ENCODE results near the gene SLC7A8. TPM values are rescaled to one million over a fixed set of nuclear protein-coding genes. Genes with fewer than 3 reads are reported as not detected.
A peak's percentile ranks its signal among the peaks of the same experiment; 100 is the strongest.

The SLC7A8 gene
- total RNA-seq, 4 donors from 2014 or later: 26.2 to 41.4 (median 37.5) TPM

- Histone ChIP-seq H3K4me1 (peaks cover 0 to 8% (median 0%) of the 10 kb centered on the region in 4 donors), H3K27ac (no peak overlapping the region), H3K4me3 (no peak overlapping the region), H3K9me3 (no peaks in the 10 kb centered on the region), H3K27me3 (no peaks in the 10 kb centered on the region), H3K36me3 (peaks cover 0 to 41% (median 4%) of the 10 kb centered on the region in 3 donors)
- DNase-seq (ENCODE audit: low spot score in 2 of 2): peak in 1 of 2 donors; percentile 61
- 55 to 77% methylated on average over 3 of the region's 3 CpGs for WGBS, 2 donors
- no peak for TF ChIP-seq POLR2A (IDR thresholded peaks at IDR 0.05)
- TF ChIP-seq, protein P1, sequence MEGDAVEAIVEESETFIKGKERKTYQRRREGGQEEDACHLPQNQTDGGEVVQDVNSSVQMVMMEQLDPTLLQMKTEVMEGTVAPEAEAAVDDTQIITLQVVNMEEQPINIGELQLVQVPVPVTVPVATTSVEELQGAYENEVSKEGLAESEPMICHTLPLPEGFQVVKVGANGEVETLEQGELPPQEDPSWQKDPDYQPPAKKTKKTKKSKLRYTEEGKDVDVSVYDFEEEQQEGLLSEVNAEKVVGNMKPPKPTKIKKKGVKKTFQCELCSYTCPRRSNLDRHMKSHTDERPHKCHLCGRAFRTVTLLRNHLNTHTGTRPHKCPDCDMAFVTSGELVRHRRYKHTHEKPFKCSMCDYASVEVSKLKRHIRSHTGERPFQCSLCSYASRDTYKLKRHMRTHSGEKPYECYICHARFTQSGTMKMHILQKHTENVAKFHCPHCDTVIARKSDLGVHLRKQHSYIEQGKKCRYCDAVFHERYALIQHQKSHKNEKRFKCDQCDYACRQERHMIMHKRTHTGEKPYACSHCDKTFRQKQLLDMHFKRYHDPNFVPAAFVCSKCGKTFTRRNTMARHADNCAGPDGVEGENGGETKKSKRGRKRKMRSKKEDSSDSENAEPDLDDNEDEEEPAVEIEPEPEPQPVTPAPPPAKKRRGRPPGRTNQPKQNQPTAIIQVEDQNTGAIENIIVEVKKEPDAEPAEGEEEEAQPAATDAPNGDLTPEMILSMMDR (IDR thresholded peaks at IDR 0.05): no peak
- TF ChIP-seq EP300 (IDR thresholded peaks at IDR 0.05): no peak
These were observed 52.6 kb downstream of the SLC7A8 start for GRCh38 chr14:23130871-23131270.

DNA sequence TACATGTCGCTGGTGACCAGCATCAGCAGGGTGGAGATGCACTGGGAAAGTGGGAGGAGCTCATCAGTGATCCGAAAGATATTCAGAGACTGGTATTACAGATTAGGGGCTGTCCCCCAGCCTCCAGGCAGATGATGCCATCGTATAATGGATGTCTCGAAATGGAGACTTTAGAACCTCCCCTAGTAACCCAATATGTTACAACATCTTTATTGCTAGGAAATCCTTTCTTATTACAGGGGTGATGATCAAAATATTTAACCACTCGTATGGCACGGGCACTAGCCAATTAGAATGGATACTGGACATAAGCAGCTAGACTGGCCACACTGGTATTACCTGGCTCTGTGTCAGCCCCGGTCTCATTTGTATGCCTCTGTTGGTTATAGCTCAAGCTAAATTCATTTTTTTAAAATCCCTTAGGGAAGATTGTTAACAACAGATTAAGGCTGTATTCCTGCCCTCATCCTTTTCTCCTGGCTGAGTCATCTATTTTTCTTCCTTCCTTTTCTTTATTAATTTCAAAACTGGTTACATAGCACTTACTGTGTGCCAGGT lies 53.6 kb downstream of the SLC7A8 start:
- Histone ChIP-seq H3K4me1 (peaks cover 0 to 8% (median 0%) of the 10 kb centered on the region in 4 donors), H3K36me3 (peaks cover 0 to 39% (median 4%) of the 10 kb centered on the region in 3 donors), H3K27ac (no peak overlapping the region), H3K4me3 (no peak overlapping the region), H3K27me3 (no peaks in the 10 kb centered on the region), H3K9me3 (no peaks in the 10 kb centered on the region)
- 85 to 89% methylated on average over 7 of the region's 7 CpGs for WGBS, 2 donors
- TF ChIP-seq POLR2A (IDR thresholded peaks at IDR 0.05) (no peak), EP300 (IDR thresholded peaks at IDR 0.05) (no peak)
- TF ChIP-seq, protein P1 (IDR thresholded peaks at IDR 0.05): no peak
- no peak for DNase-seq (ENCODE audit: low spot score in 2 of 2)

DNA sequence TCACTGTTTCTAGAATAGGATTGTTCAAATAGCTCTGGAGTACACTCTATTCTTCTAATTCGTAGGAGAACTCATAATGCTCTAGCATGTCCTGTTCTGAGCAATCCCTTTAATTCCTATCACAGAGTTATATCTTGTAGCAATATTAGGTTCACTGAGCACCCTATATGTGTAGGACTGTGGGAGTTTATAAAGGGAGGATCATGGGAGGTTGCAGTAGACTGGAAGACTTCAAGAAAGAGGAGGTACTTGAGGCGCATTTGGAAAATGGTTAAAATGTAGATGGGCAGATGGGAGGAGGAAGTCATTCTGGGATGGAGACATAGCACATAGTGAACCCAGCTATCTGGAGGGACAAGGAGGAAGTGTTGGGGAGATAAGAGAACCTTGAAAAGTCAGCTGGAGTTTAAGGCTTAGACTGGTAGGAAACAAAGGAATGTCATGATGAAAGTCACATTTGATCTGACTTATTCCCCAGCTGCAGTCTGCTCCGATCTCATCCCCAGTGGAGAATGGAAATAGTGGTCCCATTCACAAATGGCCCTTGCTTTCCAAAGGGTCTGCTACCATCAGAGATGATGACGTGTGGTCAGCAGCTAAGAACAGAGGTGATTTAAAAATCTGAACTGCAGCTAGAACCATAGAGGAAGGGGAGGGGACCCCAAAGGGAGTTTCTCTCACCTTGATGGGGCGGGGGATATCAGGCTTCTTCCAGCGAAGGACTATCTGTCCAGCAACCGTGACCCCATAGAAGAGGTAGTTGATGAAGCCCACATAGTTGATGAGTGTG lies 54.3 kb downstream of the SLC7A8 start:
- no peaks in the 10 kb centered on the region for H3K27me3 ChIP-seq
- H3K36me3 ChIP-seq: peaks cover 0 to 39% (median 4%) of the 10 kb centered on the region in 3 donors
- H3K27ac ChIP-seq: no peak overlapping the region
- H3K9me3 ChIP-seq: no peaks in the 10 kb centered on the region
- TF ChIP-seq EP300 (IDR thresholded peaks at IDR 0.05) (no peak), POLR2A (IDR thresholded peaks at IDR 0.05) (no peak)
- TF ChIP-seq, protein P1 (IDR thresholded peaks at IDR 0.05): no peak
- no peak for DNase-seq (ENCODE audit: low spot score in 2 of 2)
- peaks cover 0 to 8% (median 0%) of the 10 kb centered on the region in 4 donors for H3K4me1 ChIP-seq
- WGBS, 2 donors: 87 to 88% methylated on average over 7 of the region's 7 CpGs
- no peak overlapping the region for H3K4me3 ChIP-seq

DNA sequence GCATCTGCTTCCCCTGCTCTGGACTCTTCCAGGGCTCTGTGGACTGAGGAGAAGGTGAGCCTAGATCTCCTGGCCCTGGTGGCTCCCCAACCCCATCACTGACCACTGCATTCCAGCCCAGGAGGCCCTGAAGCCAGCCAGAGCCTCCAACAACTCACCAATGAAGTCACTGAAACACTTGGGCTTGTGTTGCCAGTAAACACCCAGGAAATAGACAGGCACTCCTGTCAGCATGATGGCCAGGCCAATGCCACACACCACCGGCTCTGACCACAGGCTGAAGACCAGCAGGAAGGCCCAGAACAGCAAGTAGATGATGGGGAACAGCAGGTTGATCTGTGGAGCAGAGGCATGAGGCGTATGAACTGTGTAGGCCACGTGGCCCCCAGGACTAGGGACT lies 55.6 kb downstream of the SLC7A8 start:
- TF ChIP-seq, protein P1 (IDR thresholded peaks at IDR 0.05): no peak
- no peak for TF ChIP-seq POLR2A (IDR thresholded peaks at IDR 0.05)
- no peak for TF ChIP-seq EP300 (IDR thresholded peaks at IDR 0.05)
- H3K4me1 ChIP-seq: peaks cover 0 to 8% (median 0%) of the 10 kb centered on the region in 4 donors

More for the DNA sequence above, 55.6 kb downstream of the SLC7A8 start:
- Histone ChIP-seq H3K4me3 (no peak overlapping the region), H3K9me3 (no peaks in the 10 kb centered on the region), H3K27ac (no peak overlapping the region), H3K36me3 (peaks cover 0 to 39% (median 4%) of the 10 kb centered on the region in 3 donors), H3K27me3 (no peaks in the 10 kb centered on the region)
- DNase-seq (ENCODE audit: low spot score in 2 of 2): no peak
- 77 to 92% methylated on average over 3 of the region's 3 CpGs for WGBS, 2 donors

All from tibial nerve (tissue), 4 donors.